C4-2B (cell line): ENCODE data around the gene BAHCC1.

Experiments used
- CTCF ChIP-seq: fragments of 450-650 bp; conservative IDR thresholded peaks from 2 replicates; pipeline ENCODE4 v1.5.1; 2017; ENCODE audit warnings: mild to moderate bottlenecking
- ZFX ChIP-seq: fragments of 450-650 bp; IDR thresholded peaks from 2 replicates; pipeline ENCODE4 v1.6.1; 2017

GRCh38 chr17:81423698-81424071 is 28.4 kb downstream of the BAHCC1 start:
- no peak for TF ChIP-seq CTCF
- no peak for TF ChIP-seq ZFX
